Upper lobe of left lung (tissue), 6 donors: Measurements from ENCODE around the gene OSBPL10. TPM values are rescaled to one million over a fixed set of nuclear protein-coding genes. Genes with fewer than 3 reads are reported as not detected.
A peak's percentile ranks its signal among the peaks of the same experiment; 100 is the strongest.

Experiments used
- ATAC-seq, 2 donors: fragments of 200-7000 bp; cut with Tn5 transposase; one replicate each; pipeline ENCODE4 v1.9.1; 2022; ENCODE audit warnings: mild to moderate bottlenecking in 2 of 2, moderate library complexity in 2 of 2; ENCODE audit not compliant: low FRiP score in 2 of 2
- DNase-seq, 2 donors: peaks; one replicate each; pipeline ENCODE4 v3.0.0-alpha.2; 2019 to 2020
- H3K27ac ChIP-seq, 4 donors: fragments of 200-600 bp; sonication (generic); one replicate each; pipeline ENCODE4 v1.5.1; 2016 to 2019
- H3K27me3 ChIP-seq, 4 donors: fragments of 200-600 bp; sonication (generic); one replicate each; pipeline ENCODE4 v1.5.1; 2017 to 2019
- H3K36me3 ChIP-seq, 4 donors: fragments of 200-600 bp; sonication (generic); one replicate each; pipeline ENCODE4 v1.5.1; 2016 to 2019
- H3K4me1 ChIP-seq, 4 donors: fragments of 200-600 bp; sonication (generic); one replicate each; pipeline ENCODE4 v1.5.1; 2018 to 2019
- H3K4me3 ChIP-seq, 4 donors: fragments of 200-600 bp; sonication (generic); one replicate each; pipeline ENCODE4 v1.5.1; 2017 to 2019; ENCODE audit warnings: mild to moderate bottlenecking in 2 of 4, moderate library complexity in 1 of 4
- H3K9me3 ChIP-seq, 4 donors: fragments of 200-600 bp; sonication (generic); one replicate each; pipeline ENCODE4 v1.5.1; 2018 to 2019
- EP300 ChIP-seq, 4 donors: sonication (generic); formaldehyde crosslinking; IDR thresholded peaks; one replicate each; pipeline ENCODE4 v1.5.1; 2017; ENCODE audit warnings: antibody characterized with exemption in 4 of 4, control low read depth in 2 of 4
- POLR2A ChIP-seq, 4 donors: fragments of 450-650 bp; IDR thresholded peaks; one replicate each; pipeline ENCODE4 v1.5.1; 2016 to 2017; ENCODE audit warnings: antibody characterized with exemption in 4 of 4, mild to moderate bottlenecking in 2 of 4
- POLR2AphosphoS5 ChIP-seq, 2 donors: sonication (generic); formaldehyde crosslinking; IDR thresholded peaks; one replicate each; pipeline ENCODE4 v1.5.1; 2017; ENCODE audit warnings: antibody characterized with exemption in 2 of 2
- WGBS, 2 donors: methylation state at CpG; one replicate each; pipeline ENCODE4 v1.1.5; 2017 to 2018; 5-methylcytosine and 5-hydroxymethylcytosine counted together
- total RNA-seq, 6 donors: library from RNA; depleted of rRNA in 4 of 6; stranded (reverse); fragments of >200 nt in 4 of 6; gene quantifications; one replicate each; pipeline versions ENCODE4 v1.1.0 to v1.2.1, GENCODE V29; 2016 to 2021
- TF ChIP-seq, protein P1 (sequence below), 6 experiments: fragments of 450-650 bp in 4 of 6; fragments of 200-600 bp in 2 of 6; sonication (generic) in 2 of 6; IDR thresholded peaks; one replicate each; pipeline ENCODE4 v1.5.1; 2016 to 2019; ENCODE audit warnings: antibody characterized with exemption in 6 of 6
- donor health status: DM: no; HTN: no; CAD: no; lungs with moderate emphysema.
- donor health status: DM: no; HTN: yes; CAD: no; lungs with severe emphysema.

The OSBPL10 gene
- total RNA-seq, 6 donors from 2014 or later = 13.6 to 73.9 (median 24.4) TPM

DNA sequence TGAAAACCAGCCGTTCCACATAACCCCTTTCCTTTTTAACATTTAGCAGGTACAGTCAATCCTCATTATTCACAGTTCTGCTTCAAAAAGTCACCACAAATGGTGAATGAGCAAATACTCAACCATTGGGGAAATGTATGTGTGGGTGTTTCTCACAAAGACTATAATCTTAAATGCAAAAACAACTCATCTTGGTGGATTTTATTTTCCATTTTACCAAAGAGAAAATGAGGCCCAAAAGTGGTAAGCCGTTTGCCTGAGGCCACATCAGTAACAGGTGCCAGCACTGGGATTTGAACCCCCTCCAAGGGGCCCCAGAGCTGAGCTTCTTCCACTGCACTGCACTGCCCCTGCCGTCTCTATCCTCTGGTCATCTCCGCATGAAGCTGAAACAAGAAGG lies 208.8 kb downstream of the OSBPL10 start:
- Histone ChIP-seq H3K9me3 (no peaks in the 10 kb centered on the region), H3K36me3 (no peaks in the 10 kb centered on the region), H3K4me1 (peaks cover 0 to 5% (median 4%) of the 10 kb centered on the region in 4 donors), H3K27ac (no peak overlapping the region), H3K4me3 (no peak overlapping the region), H3K27me3 (no peaks in the 10 kb centered on the region)
- 82 to 92% methylated on average over 4 of the region's 4 CpGs for WGBS, 2 donors
- ATAC-seq = no peak
- DNase-seq = no peak
- TF ChIP-seq, protein P1, sequence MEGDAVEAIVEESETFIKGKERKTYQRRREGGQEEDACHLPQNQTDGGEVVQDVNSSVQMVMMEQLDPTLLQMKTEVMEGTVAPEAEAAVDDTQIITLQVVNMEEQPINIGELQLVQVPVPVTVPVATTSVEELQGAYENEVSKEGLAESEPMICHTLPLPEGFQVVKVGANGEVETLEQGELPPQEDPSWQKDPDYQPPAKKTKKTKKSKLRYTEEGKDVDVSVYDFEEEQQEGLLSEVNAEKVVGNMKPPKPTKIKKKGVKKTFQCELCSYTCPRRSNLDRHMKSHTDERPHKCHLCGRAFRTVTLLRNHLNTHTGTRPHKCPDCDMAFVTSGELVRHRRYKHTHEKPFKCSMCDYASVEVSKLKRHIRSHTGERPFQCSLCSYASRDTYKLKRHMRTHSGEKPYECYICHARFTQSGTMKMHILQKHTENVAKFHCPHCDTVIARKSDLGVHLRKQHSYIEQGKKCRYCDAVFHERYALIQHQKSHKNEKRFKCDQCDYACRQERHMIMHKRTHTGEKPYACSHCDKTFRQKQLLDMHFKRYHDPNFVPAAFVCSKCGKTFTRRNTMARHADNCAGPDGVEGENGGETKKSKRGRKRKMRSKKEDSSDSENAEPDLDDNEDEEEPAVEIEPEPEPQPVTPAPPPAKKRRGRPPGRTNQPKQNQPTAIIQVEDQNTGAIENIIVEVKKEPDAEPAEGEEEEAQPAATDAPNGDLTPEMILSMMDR (IDR thresholded peaks at IDR 0.05) = no peak
- TF ChIP-seq EP300 (IDR thresholded peaks at IDR 0.05) (no peak), POLR2A (IDR thresholded peaks at IDR 0.05) (no peak), POLR2AphosphoS5 (IDR thresholded peaks at IDR 0.05) (no peak)

DNA sequence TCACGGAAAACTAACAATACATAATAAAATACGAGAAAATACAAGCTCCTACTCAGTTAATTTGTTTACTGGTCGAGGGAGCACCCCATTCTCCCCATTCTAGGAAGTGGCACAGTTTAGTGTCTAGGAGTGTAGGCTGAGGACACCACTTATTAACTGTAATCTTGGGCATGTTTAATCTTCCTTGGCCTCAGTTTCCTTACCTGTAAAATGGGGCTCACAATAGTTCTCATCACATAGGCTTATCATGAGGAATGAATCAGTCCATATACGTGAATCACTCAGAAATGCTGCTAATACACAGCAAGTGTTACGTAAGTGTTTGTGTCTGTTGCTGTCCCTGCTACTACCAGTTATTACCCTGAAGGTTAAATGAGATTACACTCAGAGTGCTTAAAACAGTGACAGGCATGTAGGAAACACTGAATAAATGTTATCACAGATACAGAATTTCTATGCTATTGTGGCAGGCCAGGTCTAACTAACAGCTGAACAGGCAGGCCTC lies 210.2 kb downstream of the OSBPL10 start:
- H3K27ac ChIP-seq = no peak overlapping the region
- WGBS, 2 donors = 76 to 87% methylated on average over 5 of the region's 5 CpGs
- no peaks in the 10 kb centered on the region for H3K27me3 ChIP-seq
- H3K4me1 ChIP-seq = peaks cover 0 to 12% (median 7%) of the 10 kb centered on the region in 4 donors
- TF ChIP-seq POLR2A (IDR thresholded peaks at IDR 0.05) (no peak), EP300 (IDR thresholded peaks at IDR 0.05) (no peak), POLR2AphosphoS5 (IDR thresholded peaks at IDR 0.05) (no peak)
- TF ChIP-seq, protein P1 (IDR thresholded peaks at IDR 0.05) = no peak
- ATAC-seq (no peak), DNase-seq (no peak)
- no peak overlapping the region for H3K4me3 ChIP-seq
- no peaks in the 10 kb centered on the region for H3K9me3 ChIP-seq
- no peaks in the 10 kb centered on the region for H3K36me3 ChIP-seq

DNA sequence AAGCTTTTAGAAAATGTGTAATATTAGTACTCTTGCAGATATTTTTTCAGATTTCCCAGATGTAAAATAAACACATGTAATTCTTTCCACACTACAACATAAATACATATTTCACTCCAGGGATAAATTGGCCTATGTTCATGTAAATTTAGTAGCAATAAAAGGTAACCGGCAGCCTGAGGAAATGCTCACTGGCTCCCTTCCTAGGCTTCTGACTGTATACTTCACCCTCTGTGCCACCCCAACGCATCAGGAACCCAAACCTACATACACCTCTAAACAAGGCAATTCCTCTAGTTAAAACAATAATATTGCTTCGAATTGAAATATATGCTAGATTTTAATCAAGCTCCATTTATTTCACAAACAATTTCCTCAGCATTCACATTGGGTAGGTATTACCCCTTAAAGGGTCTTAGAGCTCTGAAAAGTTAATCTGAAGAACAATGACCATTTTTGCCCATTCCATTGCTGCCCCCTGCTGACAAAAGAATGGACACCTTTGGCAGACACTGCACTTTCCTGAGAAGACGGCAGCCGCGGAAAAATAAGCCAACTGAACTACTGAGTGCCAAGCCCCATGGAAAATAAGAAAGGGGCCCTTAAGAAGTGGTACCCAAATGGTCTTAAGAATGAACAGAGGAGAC lies 212.5 kb downstream of the OSBPL10 start:
- Histone ChIP-seq H3K27me3 (no peaks in the 10 kb centered on the region), H3K4me3 (no peak overlapping the region), H3K9me3 (no peaks in the 10 kb centered on the region), H3K36me3 (no peaks in the 10 kb centered on the region), H3K27ac (no peak overlapping the region), H3K4me1 (peaks cover 0 to 12% (median 7%) of the 10 kb centered on the region in 4 donors)
- TF ChIP-seq EP300 (IDR thresholded peaks at IDR 0.05) (no peak), POLR2A (IDR thresholded peaks at IDR 0.05) (no peak), POLR2AphosphoS5 (IDR thresholded peaks at IDR 0.05) (no peak)
- TF ChIP-seq, protein P1 (IDR thresholded peaks at IDR 0.05) = peak; percentile 49 to 68 (median 57)
- DNase-seq = peak in 1 of 2 donors; percentile 50
- peak in 1 of 2 donors; percentile 63 for ATAC-seq
- WGBS, 2 donors = 35 to 39% methylated on average over 6 of the region's 6 CpGs

DNA sequence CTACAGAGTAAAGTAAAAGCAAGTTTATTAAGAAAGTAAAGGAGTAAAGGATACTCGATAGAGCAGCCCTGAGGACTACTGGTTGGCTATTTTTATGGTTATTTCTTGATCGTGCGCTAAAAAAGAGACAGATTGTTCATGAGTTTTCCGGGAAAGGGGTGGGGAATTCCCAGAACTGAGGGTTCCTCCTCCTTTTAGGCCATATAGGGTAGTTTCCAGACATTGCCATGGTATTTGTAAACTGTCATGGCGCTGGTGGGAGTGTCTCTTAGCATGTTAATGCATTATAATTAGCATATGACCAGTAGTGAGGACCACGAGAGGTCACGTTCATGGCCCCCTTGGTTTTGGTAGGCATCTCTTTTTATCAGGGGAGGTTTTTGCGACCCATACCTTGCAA lies 213.1 kb downstream of the OSBPL10 start:
- Histone ChIP-seq H3K4me3 (no peak overlapping the region), H3K36me3 (no peaks in the 10 kb centered on the region), H3K27me3 (no peaks in the 10 kb centered on the region), H3K9me3 (no peaks in the 10 kb centered on the region), H3K4me1 (peaks cover 0 to 12% (median 7%) of the 10 kb centered on the region in 4 donors), H3K27ac (no peak overlapping the region)
- DNase-seq (no peak), ATAC-seq (no peak)
- no peak for TF ChIP-seq POLR2A (IDR thresholded peaks at IDR 0.05)
- no peak for TF ChIP-seq EP300 (IDR thresholded peaks at IDR 0.05)
- no peak for TF ChIP-seq POLR2AphosphoS5 (IDR thresholded peaks at IDR 0.05)
- TF ChIP-seq, protein P1 (IDR thresholded peaks at IDR 0.05) = no peak
- 91 to 92% methylated on average over 8 of the region's 8 CpGs for WGBS, 2 donors

DNA sequence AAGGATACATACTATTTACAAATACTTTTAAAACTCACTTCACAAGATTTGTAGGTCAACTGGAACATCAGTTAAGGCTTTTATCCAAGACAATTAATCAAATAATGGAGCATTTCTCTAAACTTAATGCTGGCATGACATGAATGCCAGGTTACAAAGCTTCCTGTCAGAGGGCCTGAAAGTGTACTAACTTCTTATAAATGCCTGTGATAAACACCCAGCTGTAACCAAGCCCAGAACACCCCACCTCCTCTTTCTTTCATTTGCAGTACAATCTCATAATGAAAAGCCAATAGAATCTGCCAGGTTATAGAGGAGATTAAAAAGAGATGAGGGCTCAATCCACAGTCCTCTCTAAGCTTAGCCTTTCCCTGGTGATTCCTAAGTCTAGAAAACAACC lies 214.4 kb downstream of the OSBPL10 start:
- ATAC-seq = no peak
- H3K4me3 ChIP-seq = no peak overlapping the region
- H3K4me1 ChIP-seq = peaks cover 0 to 12% (median 7%) of the 10 kb centered on the region in 4 donors
- no peaks in the 10 kb centered on the region for H3K36me3 ChIP-seq
- H3K27me3 ChIP-seq = no peaks in the 10 kb centered on the region
- H3K9me3 ChIP-seq = no peaks in the 10 kb centered on the region
- DNase-seq = no peak
- TF ChIP-seq, protein P1 (IDR thresholded peaks at IDR 0.05) = no peak
- no peak overlapping the region for H3K27ac ChIP-seq
